ENCODE data around the gene AQP12B.

The AQP12B gene

GRCh38 chr2:240642061-240642805 is 40.5 kb downstream of the AQP12B start:
- H3K9me3 ChIP-seq (ENCODE audit: insufficient read depth, low read length): no peaks in the 10 kb centered on the region
- no peaks in the 10 kb centered on the region for H3K4me1 ChIP-seq (ENCODE audit: low read length)
- no peak overlapping the region for H3K9ac ChIP-seq (ENCODE audit: low read length)
- H3K36me3 ChIP-seq (replicated peaks; ENCODE audit: low read depth, low read length): no peaks in the 10 kb centered on the region
- H3K4me2 ChIP-seq (ENCODE audit: low read length): no peak overlapping the region
- no peaks in the 10 kb centered on the region for H3K27me3 ChIP-seq (ENCODE audit: low read depth, low read length)
- H3K79me2 ChIP-seq (ENCODE audit: low read length): no peaks in the 10 kb centered on the region
- H2AFZ ChIP-seq (ENCODE audit: low read depth, low read length): no peak overlapping the region
- H3K27ac ChIP-seq (ENCODE audit: low read length): no peak overlapping the region
- no peak overlapping the region for H3K4me3 ChIP-seq (ENCODE audit: low read length)
- TF ChIP-seq, protein P1, sequence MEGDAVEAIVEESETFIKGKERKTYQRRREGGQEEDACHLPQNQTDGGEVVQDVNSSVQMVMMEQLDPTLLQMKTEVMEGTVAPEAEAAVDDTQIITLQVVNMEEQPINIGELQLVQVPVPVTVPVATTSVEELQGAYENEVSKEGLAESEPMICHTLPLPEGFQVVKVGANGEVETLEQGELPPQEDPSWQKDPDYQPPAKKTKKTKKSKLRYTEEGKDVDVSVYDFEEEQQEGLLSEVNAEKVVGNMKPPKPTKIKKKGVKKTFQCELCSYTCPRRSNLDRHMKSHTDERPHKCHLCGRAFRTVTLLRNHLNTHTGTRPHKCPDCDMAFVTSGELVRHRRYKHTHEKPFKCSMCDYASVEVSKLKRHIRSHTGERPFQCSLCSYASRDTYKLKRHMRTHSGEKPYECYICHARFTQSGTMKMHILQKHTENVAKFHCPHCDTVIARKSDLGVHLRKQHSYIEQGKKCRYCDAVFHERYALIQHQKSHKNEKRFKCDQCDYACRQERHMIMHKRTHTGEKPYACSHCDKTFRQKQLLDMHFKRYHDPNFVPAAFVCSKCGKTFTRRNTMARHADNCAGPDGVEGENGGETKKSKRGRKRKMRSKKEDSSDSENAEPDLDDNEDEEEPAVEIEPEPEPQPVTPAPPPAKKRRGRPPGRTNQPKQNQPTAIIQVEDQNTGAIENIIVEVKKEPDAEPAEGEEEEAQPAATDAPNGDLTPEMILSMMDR (IDR thresholded peaks at IDR 0.05; ENCODE audit: low read depth, low read length): no peak
- TF ChIP-seq EZH2phosphoT487 (IDR thresholded peaks at IDR 0.05; ENCODE audit: low read depth): no peak
- no peaks in the 10 kb centered on the region for H4K20me1 ChIP-seq (ENCODE audit: insufficient read depth, low read length)

DNA sequence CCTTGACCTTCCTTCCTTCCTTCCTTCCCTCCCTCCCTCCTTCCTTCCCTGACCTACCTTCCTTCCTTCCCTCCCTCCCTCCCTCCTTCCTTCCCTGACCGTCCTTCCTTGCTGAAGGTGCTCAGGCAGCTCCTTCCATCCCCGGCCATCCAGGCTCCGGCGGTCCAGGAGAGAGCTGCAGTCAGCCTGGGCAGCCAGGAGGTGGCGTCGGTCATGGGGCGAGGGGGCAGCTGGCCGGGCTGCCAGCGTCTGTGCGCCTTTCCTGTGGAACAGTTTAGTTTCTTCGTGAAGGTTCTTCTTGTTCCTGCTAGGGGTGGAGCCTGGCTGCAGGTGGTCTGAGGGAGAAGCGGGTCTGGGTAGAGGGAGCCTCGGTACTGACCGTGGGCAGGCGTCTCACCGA is 41.7 kb downstream of the AQP12B start:
- H3K4me3 ChIP-seq (ENCODE audit: low read length): no peak overlapping the region
- H3K4me1 ChIP-seq (ENCODE audit: low read length): no peaks in the 10 kb centered on the region
- TF ChIP-seq, protein P1 (IDR thresholded peaks at IDR 0.05; ENCODE audit: low read depth, low read length): no peak
- no peak for TF ChIP-seq EZH2phosphoT487 (IDR thresholded peaks at IDR 0.05; ENCODE audit: low read depth)
- H3K4me2 ChIP-seq (ENCODE audit: low read length): no peak overlapping the region
- no peaks in the 10 kb centered on the region for H3K36me3 ChIP-seq (replicated peaks; ENCODE audit: low read depth, low read length)
- H3K27me3 ChIP-seq (ENCODE audit: low read depth, low read length): no peaks in the 10 kb centered on the region
- no peaks in the 10 kb centered on the region for H3K79me2 ChIP-seq (ENCODE audit: low read length)
- no peak overlapping the region for H3K9ac ChIP-seq (ENCODE audit: low read length)
- no peaks in the 10 kb centered on the region for H3K9me3 ChIP-seq (ENCODE audit: insufficient read depth, low read length)
- H3K27ac ChIP-seq (ENCODE audit: low read length): no peak overlapping the region
- H2AFZ ChIP-seq (ENCODE audit: low read depth, low read length): no peak overlapping the region
- no peaks in the 10 kb centered on the region for H4K20me1 ChIP-seq (ENCODE audit: insufficient read depth, low read length)

GRCh38 chr2:240639566-240639965 is 43.1 kb downstream of the AQP12B start:
- no peak overlapping the region for H2AFZ ChIP-seq (ENCODE audit: low read depth, low read length)
- TF ChIP-seq EZH2phosphoT487 (IDR thresholded peaks at IDR 0.05; ENCODE audit: low read depth): no peak
- TF ChIP-seq, protein P1 (IDR thresholded peaks at IDR 0.05; ENCODE audit: low read depth, low read length): no peak
- H3K9me3 ChIP-seq (ENCODE audit: insufficient read depth, low read length): no peaks in the 10 kb centered on the region
- H3K9ac ChIP-seq (ENCODE audit: low read length): no peak overlapping the region
- no peak overlapping the region for H3K27ac ChIP-seq (ENCODE audit: low read length)
- no peaks in the 10 kb centered on the region for H3K79me2 ChIP-seq (ENCODE audit: low read length)
- no peak overlapping the region for H3K4me2 ChIP-seq (ENCODE audit: low read length)
- H3K36me3 ChIP-seq (replicated peaks; ENCODE audit: low read depth, low read length): no peaks in the 10 kb centered on the region
- no peaks in the 10 kb centered on the region for H4K20me1 ChIP-seq (ENCODE audit: insufficient read depth, low read length)
- no peaks in the 10 kb centered on the region for H3K27me3 ChIP-seq (ENCODE audit: low read depth, low read length)
- no peaks in the 10 kb centered on the region for H3K4me1 ChIP-seq (ENCODE audit: low read length)
- no peak overlapping the region for H3K4me3 ChIP-seq (ENCODE audit: low read length)

- Histone ChIP-seq H3K27me3 (ENCODE audit: low read depth, low read length) (no peaks in the 10 kb centered on the region), H3K79me2 (ENCODE audit: low read length) (no peaks in the 10 kb centered on the region), H3K4me3 (ENCODE audit: low read length) (no peak overlapping the region), H2AFZ (ENCODE audit: low read depth, low read length) (no peak overlapping the region), H3K27ac (ENCODE audit: low read length) (no peak overlapping the region), H3K4me1 (ENCODE audit: low read length) (no peaks in the 10 kb centered on the region), H4K20me1 (ENCODE audit: insufficient read depth, low read length) (no peaks in the 10 kb centered on the region), H3K9me3 (ENCODE audit: insufficient read depth, low read length) (no peaks in the 10 kb centered on the region), H3K9ac (ENCODE audit: low read length) (no peak overlapping the region), H3K4me2 (ENCODE audit: low read length) (no peak overlapping the region), H3K36me3 (replicated peaks; ENCODE audit: low read depth, low read length) (no peaks in the 10 kb centered on the region)
- TF ChIP-seq EZH2phosphoT487 (IDR thresholded peaks at IDR 0.05; ENCODE audit: low read depth): no peak
- TF ChIP-seq, protein P1 (IDR thresholded peaks at IDR 0.05; ENCODE audit: low read depth, low read length): no peak
These were observed 44.0 kb downstream of the AQP12B start for GRCh38 chr2:240638512-240639160.

All from OCI-LY3 (cell line).